HepG2 (cell line): ENCODE measurements around the gene REPIN1. TPM values are rescaled to one million over a fixed set of nuclear protein-coding genes. Genes with fewer than 3 reads are reported as not detected.
A peak's percentile ranks its signal among the peaks of the same experiment; 100 is the strongest.

ENCODE experiments used
- ATAC-seq: fragments of 200-7000 bp; cut with Tn5 transposase; 3 replicates; pipeline ENCODE4 v1.9.1; 2020; ENCODE audit warnings: mild to moderate bottlenecking, moderate library complexity
- BruUV-seq: library from RNA; stranded (reverse); fragments of 400-500 nt; replicated peaks from 2 replicates; lab custom pipeline; 2021; lab: Mats Ljungman, UMichigan
- CTCF ChIA-PET: fragments of 300-600 bp; formaldehyde crosslinking; extraction: SDS; loops from one replicate; lab custom pipeline; 2021; ENCODE audit warnings: low total read pairs, inconsistent platforms, low intra/inter-chr PET ratio; lab: Yijun Ruan, JAX
- POLR2A ChIA-PET: fragments of 350-600 bp; sonication (Branson Sonifier 250); formaldehyde crosslinking; loops from one replicate; lab custom pipeline; 2020; ENCODE audit warnings: antibody characterized with exemption, inconsistent platforms; lab: Yijun Ruan, JAX
- DNase-seq: peaks from one replicate; pipeline ENCODE4 v3.0.0-alpha.2; 2015; ENCODE audit warnings: low spot score
- FAIRE-seq: peaks from 3 replicates; lab custom pipeline; 2011; peaks lifted over from hg19 to GRCh38; lab: Jason Lieb, UNC
- H2AFZ ChIP-seq: one replicate; pipeline ENCODE4 v1.6.1; 2011; ENCODE audit warnings: low read length, inconsistent platforms
- H3K27ac ChIP-seq: fragments of 300-600 bp; 3 replicates; pipeline ENCODE4 v1.8.0; 2011; ENCODE audit warnings: mixed run types, mild to moderate bottlenecking, mixed read lengths, low read length, inconsistent platforms; ENCODE audit not compliant: insufficient read depth; ENCODE audit errors: extremely low read length
- H3K27me3 ChIP-seq, 2 experiments: fragments of 200-600 bp in 1 of 2; 2 replicates in 1 of 2; 3 replicates in 1 of 2; pipeline versions ENCODE4 v1.6.0 to v1.8.0; 2011; ENCODE audit warnings: low read length in 2 of 2, mild to moderate bottlenecking in 2 of 2, moderate library complexity in 2 of 2, inconsistent platforms in 1 of 2; ENCODE audit not compliant: insufficient read depth in 2 of 2, control insufficient read depth in 1 of 2
- H3K36me3 ChIP-seq, 2 experiments: fragments of 200-600 bp in 1 of 2; replicated peaks in 1 of 2; 2 replicates in 1 of 2; 3 replicates in 1 of 2; pipeline versions ENCODE4 v1.5.1 to v1.8.0; 2011; ENCODE audit warnings: low read length in 2 of 2, inconsistent platforms in 1 of 2; ENCODE audit not compliant: insufficient read depth in 2 of 2, control insufficient read depth in 1 of 2
- H3K4me1 ChIP-seq: 2 replicates; pipeline ENCODE4 v1.5.1; 2012; ENCODE audit warnings: low read length, inconsistent platforms; ENCODE audit not compliant: insufficient read depth
- H3K4me2 ChIP-seq: 2 replicates; pipeline ENCODE4 v1.6.0; 2011; ENCODE audit warnings: low read depth, low read length, inconsistent platforms
- H3K4me3 ChIP-seq, 3 experiments: fragments of 200-600 bp in 1 of 3; sonication (generic), shearing (Covaris generic) in 1 of 3; replicated peaks in 1 of 3; 2 replicates each; pipeline ENCODE4 v1.5.1; 2011 to 2016; ENCODE audit warnings: low read length in 3 of 3, inconsistent platforms in 2 of 3, low read depth in 2 of 3, mild to moderate bottlenecking in 2 of 3, control low read depth in 1 of 3, mixed read lengths in 1 of 3; ENCODE audit not compliant: insufficient read depth in 1 of 3
- H3K79me2 ChIP-seq: one replicate; pipeline ENCODE4 v1.6.1; 2011; ENCODE audit warnings: low read length, inconsistent platforms; ENCODE audit not compliant: insufficient read depth
- H3K9ac ChIP-seq: 2 replicates; pipeline ENCODE4 v1.6.0; 2011; ENCODE audit warnings: mild to moderate bottlenecking, low read depth, low read length, inconsistent platforms; ENCODE audit not compliant: insufficient read depth
- H3K9me3 ChIP-seq: 2 replicates; pipeline ENCODE4 v1.5.1; 2012; ENCODE audit warnings: mild to moderate bottlenecking, low read length
- H4K20me1 ChIP-seq: 2 replicates; pipeline ENCODE4 v1.6.0; 2011; ENCODE audit warnings: inconsistent platforms, mild to moderate bottlenecking, low read length, moderate library complexity; ENCODE audit not compliant: insufficient read depth
- CBX5 ChIP-seq: sonication (generic); formaldehyde crosslinking; IDR thresholded peaks from 2 replicates; pipeline ENCODE4 v1.4.0; 2020; ENCODE audit warnings: missing genetic modification reagents, borderline replicate concordance
- CCDC6 ChIP-seq: sonication (generic); formaldehyde crosslinking; IDR thresholded peaks from 2 replicates; pipeline ENCODE4 v1.8.1; 2022; ENCODE audit warnings: mild to moderate bottlenecking, missing genetic modification reagents, moderate library complexity
- LRRFIP1 ChIP-seq: sonication (generic); formaldehyde crosslinking; conservative IDR thresholded peaks from 2 replicates; pipeline ENCODE4 v1.4.0; 2020; ENCODE audit warnings: missing genetic modification reagents
- MAF1 ChIP-seq: sonication (generic); formaldehyde crosslinking; IDR thresholded peaks from 2 replicates; pipeline ENCODE4 v1.5.0; 2020; ENCODE audit warnings: missing genetic modification reagents, borderline replicate concordance
- PHF8 ChIP-seq: sonication (generic); formaldehyde crosslinking; IDR thresholded peaks from 2 replicates; pipeline ENCODE4 v1.5.0; 2020; ENCODE audit warnings: missing genetic modification reagents
- PRDM15 ChIP-seq: sonication (generic); formaldehyde crosslinking; IDR thresholded peaks from 2 replicates; pipeline ENCODE4 v1.4.0; 2020; ENCODE audit warnings: missing genetic modification reagents
- RNF2 ChIP-seq: fragments of 450-650 bp; conservative IDR thresholded peaks from 2 replicates; pipeline ENCODE4 v1.6.1; 2016; ENCODE audit warnings: low read depth
- SRF ChIP-seq: IDR thresholded peaks from 2 replicates; pipeline ENCODE4 v1.6.1; 2011; ENCODE audit warnings: mild to moderate bottlenecking, low read depth, low read length, moderate library complexity
- TFDP1 ChIP-seq: IDR thresholded peaks from 2 replicates; pipeline ENCODE4 v1.6.1; 2016; ENCODE audit warnings: missing compliant biosample characterization, missing genetic modification reagents, borderline replicate concordance
- THAP11 ChIP-seq: IDR thresholded peaks from 2 replicates; pipeline ENCODE4 v1.6.1; 2016; ENCODE audit warnings: missing biosample characterization, missing genetic modification reagents
- ZNF280B ChIP-seq: sonication (generic); formaldehyde crosslinking; IDR thresholded peaks from 2 replicates; pipeline ENCODE4 v1.5.0; 2020; ENCODE audit warnings: missing genetic modification reagents, mild to moderate bottlenecking, borderline replicate concordance
- WGBS: methylation state at CpG from one replicate; pipeline ENCODE4 v1.1.6; 2017; ENCODE audit warnings: low lambda C conversion rate; 5-methylcytosine and 5-hydroxymethylcytosine counted together
- in situ Hi-C: cut with HindIII; loops from 2 replicates; pipeline ENCODE4 v1.10.0; 2017; ENCODE audit warnings: low pct_unique_long_range_greater_than_20kb; ENCODE audit not compliant: extremely low pct_ligation_motif_present
- intact Hi-C: fragments of 100-400 bp; cut with micrococcal nuclease; formaldehyde crosslinking; loops from one replicate; pipeline ENCODE4 v1.10.0; 2022; ENCODE audit not compliant: unreplicated experiment
- polyA plus RNA-seq, 8 experiments: library from polyadenylated mRNA; depleted of rRNA in 3 of 8; stranded (reverse) in 7 of 8; unstranded in 1 of 8; fragments of >200 nt; fragmentation: Illumina TruSeq in 4 of 8; extraction: Trizol in 4 of 8; gene quantifications; 2 replicates each; pipeline versions ENCODE4 v1.2.1 to v1.2.3, GENCODE V29; 2011 to 2016; ENCODE audit warnings: low read depth in 4 of 8, missing spikeins in 1 of 8, mixed read lengths in 1 of 8; ENCODE audit not compliant: insufficient read depth in 1 of 8
- total RNA-seq, 5 experiments: library from RNA; depleted of rRNA; stranded (reverse); fragments of >200 nt; fragmentation: Illumina TruSeq; extraction: Trizol; gene quantifications; 2 replicates each; pipeline ENCODE4 v1.2.3, GENCODE V29; 2016; ENCODE audit warnings: low read depth in 1 of 5
- TF ChIP-seq, protein P1 (sequence below): sonication (generic); formaldehyde crosslinking; conservative IDR thresholded peaks from 2 replicates; pipeline ENCODE4 v1.8.0; 2022; ENCODE audit warnings: low read depth, missing genetic modification reagents

Gene REPIN1
- total and polyA plus RNA-seq, 2 of the 13 experiments (the other 11 are each of a cell fraction or from before 2014, with no cell fraction given), result 69.9 to 108 TPM

- Histone ChIP-seq H3K9me3 (no peaks in the 10 kb centered on the region), H3K4me2 (peak within 1 kb of the TSS; percentile 97), H3K27me3 (no peaks in the 10 kb centered on the region), H3K36me3 (0 out of 5 replicates have a peak, but pooled peaks cover 0 to 1% of the 10 kb centered on the region in 2 experiments), H3K79me2 (peaks cover 35% of the 10 kb centered on the region), H3K27ac (peak within 1 kb of the TSS; percentile 97), H4K20me1 (peaks cover 3% of the 10 kb centered on the region; the same call in 1 of the 2 replicates), H2AFZ (no peak within 1 kb of the TSS), H3K4me3 (peak within 1 kb of the TSS; percentile 88 to 92 (median 92)), H3K9ac (peak within 1 kb of the TSS; percentile 99), H3K4me1 (peaks cover 84% of the 10 kb centered on the region)
- CTCF ChIA-PET, result interaction anchor here (0.8 to 2.3 kb wide), 2 partner anchors 9 to 23 kb away, joined by 3 to 8 read pairs; no protein-coding TSS in a partner anchor
- BruUV-seq, result no TSS peak
- intact Hi-C loops (no loop called here), in situ Hi-C loops (no loop called here)
- FAIRE-seq (peak; percentile 34), DNase-seq (peak; percentile 90), ATAC-seq (peak; percentile 83)
- 0% methylated on average over 2 of the region's 60 CpGs for WGBS
- POLR2A ChIA-PET, result interaction anchor here (1.2 to 4.7 kb wide), 12 partner anchors 8 to 56 kb away, joined by 3 to 107 read pairs (median 6); partner anchors contain the start of genes ACTR3C, LRRC61, RARRES2 and REPIN1
- TF ChIP-seq MAF1 (CRISPR knock-in tag), result peak; percentile 34; the same call in 1 of the 2 replicates
- TF ChIP-seq TFDP1 (CRISPR knock-in tag), result peak; percentile 26; the same call in 1 of the 2 replicates
- TF ChIP-seq PRDM15, result 0 out of 2 replicates have a peak, but pooled peaks have one; percentile 44
- TF ChIP-seq RNF2, result 0 out of 2 replicates have a peak, but pooled peaks have one; percentile 25
- TF ChIP-seq SRF, result peak; percentile 2; the same call in 1 of the 2 replicates
- peak; percentile 71 for TF ChIP-seq PHF8
- TF ChIP-seq, protein P1, sequence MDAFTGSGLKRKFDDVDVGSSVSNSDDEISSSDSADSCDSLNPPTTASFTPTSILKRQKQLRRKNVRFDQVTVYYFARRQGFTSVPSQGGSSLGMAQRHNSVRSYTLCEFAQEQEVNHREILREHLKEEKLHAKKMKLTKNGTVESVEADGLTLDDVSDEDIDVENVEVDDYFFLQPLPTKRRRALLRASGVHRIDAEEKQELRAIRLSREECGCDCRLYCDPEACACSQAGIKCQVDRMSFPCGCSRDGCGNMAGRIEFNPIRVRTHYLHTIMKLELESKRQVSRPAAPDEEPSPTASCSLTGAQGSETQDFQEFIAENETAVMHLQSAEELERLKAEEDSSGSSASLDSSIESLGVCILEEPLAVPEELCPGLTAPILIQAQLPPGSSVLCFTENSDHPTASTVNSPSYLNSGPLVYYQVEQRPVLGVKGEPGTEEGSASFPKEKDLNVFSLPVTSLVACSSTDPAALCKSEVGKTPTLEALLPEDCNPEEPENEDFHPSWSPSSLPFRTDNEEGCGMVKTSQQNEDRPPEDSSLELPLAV (CRISPR knock-in tag), result no peak
- no peak for TF ChIP-seq CBX5 (CRISPR knock-in tag)
- no peak for TF ChIP-seq LRRFIP1 (CRISPR knock-in tag)
- TF ChIP-seq ZNF280B (CRISPR knock-in tag), result 0 out of 2 replicates have a peak, but pooled peaks have one; percentile 27
- peak; percentile 68 for TF ChIP-seq THAP11 (CRISPR knock-in tag)
- TF ChIP-seq CCDC6, result peak; percentile 54; the same call in 1 of the 2 replicates
Measured at GRCh38 chr7:150378853-150379440, 10.3 kb downstream of the REPIN1 start, which contains the start of gene ZNF775. Gene ZNF775 (plus strand): TSS chr7:150379330. CDS start chr7:150388471, 9,141 bp downstream.
